Right cardiac atrium (tissue), 5 donors: ENCODE data around the gene TXN2. TPM values are rescaled to one million over a fixed set of nuclear protein-coding genes. Genes with fewer than 3 reads are reported as not detected.

Experiments
- ATAC-seq, 2 donors: fragments of 200-7000 bp; cut with Tn5 transposase; one replicate each; pipeline versions ENCODE4 v1.8.0 to v1.9.1; 2020; ENCODE audit warnings: moderate library complexity in 2 of 2, mild to moderate bottlenecking in 1 of 2
- DNase-seq, 3 donors: peaks; one replicate each; pipeline ENCODE4 v3.0.0-alpha.2; 2020
- H3K27ac ChIP-seq: one replicate; pipeline ENCODE4 v1.5.1; 2013; ENCODE audit warnings: mild to moderate bottlenecking, low read length, control low read depth, moderate library complexity
- H3K27me3 ChIP-seq: one replicate; pipeline ENCODE4 v1.6.1; 2013; ENCODE audit not compliant: control insufficient read depth, insufficient read depth
- H3K4me1 ChIP-seq: one replicate; pipeline ENCODE4 v1.6.1; 2013; ENCODE audit warnings: low read length; ENCODE audit not compliant: control insufficient read depth, insufficient read depth
- H3K4me3 ChIP-seq: one replicate; pipeline ENCODE4 v1.5.1; 2013; ENCODE audit warnings: low read length, control low read depth
- H3K9me3 ChIP-seq: one replicate; pipeline ENCODE4 v1.6.1; 2013; ENCODE audit warnings: low read length; ENCODE audit not compliant: control insufficient read depth
- WGBS: extraction: QIAGEN DNeasy Blood & Tissue Kit; methylation state at CpG from one replicate; pipeline ENCODE4 v1.1.7; 2013; 5-methylcytosine and 5-hydroxymethylcytosine counted together
- intact Hi-C, 4 donors: fragments of 100-400 bp; cut with DNase I; formaldehyde crosslinking; loops; one replicate each; pipeline versions ENCODE4 v1.11.0 to v1.14.0; 2022 to 2023
- polyA plus RNA-seq: library from polyadenylated mRNA; stranded (reverse); fragments of 200-250 nt; gene quantifications from one replicate; pipeline ENCODE4 v1.2.3, GENCODE V29; 2013
- total RNA-seq, 4 donors: library from RNA; stranded (reverse); fragmentation: NEBNext Ultra II Directional; extraction: Animal tissue kit (Norgen Biotek cat#: 25700); gene quantifications; one replicate each; pipeline ENCODE4 v1.2.1, GENCODE V29; 2021
- donor health status: healthy with polysubstance abuse.
- donor health status: DM: no; HTN: yes; CAD: no.
- donor health status: DM: no; HTN: no; CAD: no.
- donor health status: DM: no; HTN: yes; CAD: no; lungs with severe emphysema.
- donor health status: DM: yes; HTN: yes; CAD: no.

The TXN2 gene
- total and polyA plus RNA-seq, 5 donors: 95.4 to 133 (median 106) TPM

DNA sequence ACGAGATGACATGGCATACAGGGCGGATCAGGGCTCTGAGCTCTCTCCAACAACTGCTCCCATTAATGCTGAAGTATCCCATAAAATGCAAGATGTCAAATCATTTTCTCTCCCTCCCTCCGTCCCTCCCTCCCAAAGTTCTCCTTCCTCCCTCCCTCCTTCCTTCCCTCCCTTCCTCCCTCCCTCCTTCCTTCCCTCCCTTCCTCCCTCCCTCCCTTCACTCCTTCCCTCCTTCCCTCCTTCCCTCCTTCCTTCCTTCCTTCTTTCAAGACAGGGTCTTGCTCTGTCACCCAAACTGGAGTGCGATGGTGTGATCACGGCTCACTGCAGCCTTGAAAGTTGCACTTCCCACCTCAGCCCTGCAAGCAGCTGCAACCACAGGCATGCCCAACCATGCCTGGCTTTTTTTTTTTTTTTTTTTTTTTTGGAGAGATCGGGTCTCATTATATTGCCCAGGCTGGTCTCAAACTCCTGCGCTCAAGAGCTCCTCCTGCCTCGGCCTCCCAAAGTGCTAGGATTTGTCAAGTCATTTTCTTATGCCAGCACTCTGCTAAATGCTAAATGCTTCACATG lies 38.2 kb downstream of the TXN2 start:
- intact Hi-C loops: no loop called here
- Histone ChIP-seq H3K4me3 (no peak overlapping the region), H3K27me3 (no peaks in the 10 kb centered on the region), H3K9me3 (no peaks in the 10 kb centered on the region), H3K27ac (no peak overlapping the region), H3K4me1 (no peaks in the 10 kb centered on the region)
- 81% methylated on average over 8 of the region's 8 CpGs for WGBS
- ATAC-seq (no peak), DNase-seq (peak in 1 of 3 donors; percentile 19)

GRCh38 chr22:36442506-36443197 lies 38.8 kb downstream of the TXN2 start:
- H3K27ac ChIP-seq: no peak overlapping the region
- WGBS: 92% methylated on average over 12 of the region's 12 CpGs
- H3K9me3 ChIP-seq: no peaks in the 10 kb centered on the region
- ATAC-seq (no peak), DNase-seq (peak in 1 of 3 donors; percentile 35)
- no peak overlapping the region for H3K4me3 ChIP-seq
- H3K27me3 ChIP-seq: no peaks in the 10 kb centered on the region
- intact Hi-C loops: no loop called here
- no peaks in the 10 kb centered on the region for H3K4me1 ChIP-seq

GRCh38 chr22:36440429-36441002 lies 40.9 kb downstream of the TXN2 start:
- ATAC-seq (no peak), DNase-seq (peak in 1 of 3 donors; percentile 26)
- H3K27me3 ChIP-seq: no peaks in the 10 kb centered on the region
- 94% methylated on average over 8 of the region's 8 CpGs for WGBS
- no peak overlapping the region for H3K27ac ChIP-seq
- no peaks in the 10 kb centered on the region for H3K4me1 ChIP-seq
- intact Hi-C loops: no loop called here
- no peak overlapping the region for H3K4me3 ChIP-seq
- no peaks in the 10 kb centered on the region for H3K9me3 ChIP-seq

DNA sequence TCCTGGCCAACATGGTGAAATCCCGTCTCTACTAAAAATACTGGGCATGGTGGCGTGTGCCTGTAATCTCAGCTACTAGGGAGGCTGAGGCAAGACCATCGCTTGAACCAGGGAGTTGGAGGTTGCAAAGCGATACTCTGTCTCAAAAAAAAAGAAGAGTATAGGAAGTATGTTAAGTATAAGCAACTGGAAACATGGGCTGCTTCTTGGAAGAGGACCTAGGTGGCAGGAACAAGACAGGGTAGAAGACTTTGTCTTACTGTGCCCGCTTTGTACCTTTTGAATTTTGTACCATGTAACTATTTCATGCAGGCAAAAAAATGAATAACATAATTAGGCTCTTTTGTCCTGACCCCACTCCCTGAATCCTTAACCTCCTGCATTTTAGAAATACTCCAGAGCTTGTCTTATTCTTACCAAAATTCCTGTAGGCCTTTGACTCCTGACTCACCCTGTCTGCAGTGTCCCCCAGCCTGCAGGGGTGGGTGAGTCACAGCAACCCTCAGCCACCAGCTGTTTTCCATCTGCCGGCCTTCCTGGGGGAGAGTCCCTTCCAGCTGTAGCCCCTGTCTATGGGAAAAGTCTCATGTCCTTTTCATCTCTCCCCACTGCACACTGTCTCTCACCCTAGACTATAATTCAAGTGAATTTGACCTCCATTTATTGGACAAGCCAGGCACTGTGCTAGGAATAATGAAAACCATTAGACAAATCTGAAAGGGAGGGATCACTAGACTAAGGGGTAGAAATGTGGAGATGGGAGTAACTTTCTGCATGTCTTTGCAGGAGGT lies 41.8 kb downstream of the TXN2 start:
- intact Hi-C loops: no loop called here
- ATAC-seq (peak; percentile 69 to 86), DNase-seq (peak; percentile 63 to 75 (median 73))
- Histone ChIP-seq H3K9me3 (no peaks in the 10 kb centered on the region), H3K4me3 (no peak overlapping the region), H3K27ac (no peak overlapping the region), H3K27me3 (no peaks in the 10 kb centered on the region), H3K4me1 (no peaks in the 10 kb centered on the region)
- WGBS: 88% methylated on average over 6 of the region's 6 CpGs

DNA sequence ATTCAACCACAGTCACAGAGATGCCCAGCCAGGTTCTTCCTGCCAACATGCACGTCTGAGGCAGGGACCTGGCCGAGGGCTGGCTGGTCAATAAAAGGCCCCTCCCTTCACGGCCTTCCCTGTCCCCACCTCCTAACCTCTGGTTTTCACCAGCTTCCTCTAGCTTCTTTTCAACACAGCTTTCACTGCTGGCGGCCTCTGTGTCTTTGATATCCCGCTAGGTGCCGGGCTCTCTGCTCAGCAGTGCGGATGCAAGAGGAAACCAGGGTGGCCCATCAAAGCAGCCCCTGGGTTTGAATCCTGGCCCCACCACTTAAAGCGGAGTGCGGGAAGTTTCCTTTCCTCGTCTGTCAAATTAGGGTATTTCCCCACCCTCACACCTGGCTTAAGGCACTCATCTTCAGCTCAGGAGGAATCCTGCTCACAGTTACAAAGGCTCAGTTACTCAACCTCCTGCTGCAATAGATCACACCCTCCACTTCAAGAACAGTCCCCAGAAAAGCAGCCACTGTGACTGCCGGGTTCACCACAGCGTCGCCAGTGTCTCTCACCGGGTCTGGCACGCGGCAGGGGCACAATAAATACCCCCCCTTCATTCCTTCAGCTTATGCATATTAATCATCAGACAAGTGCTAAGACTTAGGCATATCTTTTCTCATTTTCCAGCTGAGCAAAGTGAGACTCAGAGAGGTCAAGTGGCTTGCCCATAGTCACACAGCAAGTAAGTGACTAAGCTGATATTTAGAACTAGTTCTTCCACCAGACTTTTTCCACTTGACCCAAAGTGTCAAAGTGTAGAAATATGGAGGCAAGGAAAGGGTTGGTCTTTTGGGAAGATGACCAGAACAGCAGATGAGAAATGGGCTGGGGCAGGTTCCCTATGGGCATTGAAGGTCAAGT lies 45.7 kb downstream of the TXN2 start:
- H3K4me3 ChIP-seq: no peak overlapping the region
- H3K27me3 ChIP-seq: no peaks in the 10 kb centered on the region
- intact Hi-C loops: no loop called here
- peak in 1 of 3 donors; percentile 31 for DNase-seq
- 69% methylated on average over 16 of the region's 16 CpGs for WGBS
- ATAC-seq: peak; percentile 8 to 26
- H3K9me3 ChIP-seq: no peaks in the 10 kb centered on the region
- no peaks in the 10 kb centered on the region for H3K4me1 ChIP-seq
- no peak overlapping the region for H3K27ac ChIP-seq

- H3K9me3 ChIP-seq: no peaks in the 10 kb centered on the region
- DNase-seq (no peak), ATAC-seq (peak; percentile 12 to 16)
- H3K4me1 ChIP-seq: no peaks in the 10 kb centered on the region
- WGBS: 74% methylated on average over 14 of the region's 14 CpGs
- no peak overlapping the region for H3K27ac ChIP-seq
- intact Hi-C loops: no loop called here
- no peak overlapping the region for H3K4me3 ChIP-seq
- H3K27me3 ChIP-seq: no peaks in the 10 kb centered on the region
Measured at GRCh38 chr22:36433318-36434231, 47.9 kb downstream of the TXN2 start.

GRCh38 chr22:36432592-36433317 lies 48.7 kb downstream of the TXN2 start:
- intact Hi-C loops: no loop called here
- 81% methylated on average over 15 of the region's 15 CpGs for WGBS
- H3K27ac ChIP-seq: no peak overlapping the region
- ATAC-seq (peak; percentile 14 to 26), DNase-seq (no peak)
- H3K4me1 ChIP-seq: no peaks in the 10 kb centered on the region
- H3K9me3 ChIP-seq: no peaks in the 10 kb centered on the region
- H3K27me3 ChIP-seq: no peaks in the 10 kb centered on the region
- no peak overlapping the region for H3K4me3 ChIP-seq

DNA sequence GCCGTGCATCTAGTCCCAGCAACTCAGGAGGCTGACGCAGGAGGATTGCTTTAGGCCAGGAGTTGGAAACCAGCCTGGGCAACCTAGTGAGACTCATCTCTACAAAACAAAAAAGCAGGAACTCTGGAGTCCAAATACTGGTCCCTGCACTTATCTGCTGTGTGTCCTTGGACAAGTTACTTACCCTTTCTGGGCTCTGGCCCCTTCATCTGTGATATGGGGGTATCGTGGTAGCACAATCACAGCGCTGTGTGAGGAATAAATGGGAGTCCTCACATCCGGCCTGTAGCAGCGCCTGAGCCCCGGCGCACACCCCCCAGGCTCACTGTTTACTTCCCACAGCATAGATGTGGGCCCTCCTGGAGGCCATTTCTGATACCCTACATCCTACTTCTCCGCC lies 49.5 kb downstream of the TXN2 start:
- Histone ChIP-seq H3K4me3 (no peak overlapping the region), H3K27me3 (no peaks in the 10 kb centered on the region), H3K9me3 (no peaks in the 10 kb centered on the region), H3K4me1 (no peaks in the 10 kb centered on the region), H3K27ac (no peak overlapping the region)
- DNase-seq (no peak), ATAC-seq (no peak)
- 91% methylated on average over 9 of the region's 9 CpGs for WGBS
- intact Hi-C loops: no loop called here

DNA sequence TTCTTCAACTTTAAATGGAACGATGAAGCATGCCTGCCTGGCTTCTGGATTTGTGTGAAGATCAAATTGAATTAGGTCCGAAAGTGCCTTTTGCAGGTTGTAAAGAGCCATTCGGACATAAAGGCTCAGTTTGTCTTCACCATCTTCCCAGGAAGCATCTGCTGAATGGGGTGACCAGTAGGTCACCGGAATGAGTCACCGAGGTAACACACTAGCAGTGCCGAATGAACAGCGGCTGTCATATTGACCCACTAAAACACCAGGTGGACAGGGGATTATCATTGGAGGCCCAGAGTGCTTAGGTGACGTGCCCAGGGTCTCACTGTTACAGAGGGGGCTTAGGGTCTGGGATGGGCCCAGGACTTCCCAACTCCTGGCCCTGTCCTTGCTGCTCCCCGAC lies 50.6 kb downstream of the TXN2 start:
- H3K4me3 ChIP-seq: no peak overlapping the region
- no peaks in the 10 kb centered on the region for H3K27me3 ChIP-seq
- intact Hi-C loops: no loop called here
- H3K27ac ChIP-seq: no peak overlapping the region
- no peak for DNase-seq
- no peaks in the 10 kb centered on the region for H3K4me1 ChIP-seq
- WGBS: 79% methylated on average over 9 of the region's 9 CpGs
- H3K9me3 ChIP-seq: no peaks in the 10 kb centered on the region
- no peak for ATAC-seq
